ENCODE data around the gene CES2. TPM values are rescaled to one million over a fixed set of nuclear protein-coding genes. Genes with fewer than 3 reads are reported as not detected.

The CES2 gene
- total and polyA plus RNA-seq, 9 donors = 25.5 to 51.9 (median 38.9) TPM

DNA sequence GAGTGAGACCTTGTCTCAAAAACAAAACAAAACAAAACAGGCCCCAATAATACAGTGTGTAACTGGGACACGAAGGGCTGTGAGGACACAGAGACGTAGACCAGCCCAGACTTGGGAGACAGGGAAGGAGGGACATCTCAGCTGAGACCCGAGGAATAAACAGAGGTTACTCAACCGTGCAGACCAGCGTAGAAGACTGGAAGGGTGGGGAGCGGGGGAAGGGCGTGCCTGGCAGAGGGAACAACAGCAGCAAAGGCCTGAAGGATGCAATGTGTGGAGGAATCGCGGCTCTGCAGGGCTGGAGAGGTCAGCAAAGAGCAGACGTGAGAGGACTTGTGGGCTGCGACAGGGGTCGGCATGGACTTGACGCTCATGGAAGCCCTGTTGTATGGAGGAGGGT lies 41.4 kb downstream of the CES2 start:
- Histone ChIP-seq H3K4me3 (no peak overlapping the region), H3K4me1 (ENCODE audit: insufficient read depth) (no peaks in the 10 kb centered on the region), H3K27me3 (no peaks in the 10 kb centered on the region), H3K36me3 (no peaks in the 10 kb centered on the region), H3K9me3 (no peaks in the 10 kb centered on the region), H3K27ac (no peak overlapping the region)
- DNase-seq = no peak
- 58 to 61% (median 60%) methylated on average over 13 of the region's 13 CpGs for WGBS, 3 donors
- TF ChIP-seq EP300 (IDR thresholded peaks at IDR 0.05) (no peak), POLR2A (IDR thresholded peaks at IDR 0.05) (no peak)
- TF ChIP-seq, protein P1, sequence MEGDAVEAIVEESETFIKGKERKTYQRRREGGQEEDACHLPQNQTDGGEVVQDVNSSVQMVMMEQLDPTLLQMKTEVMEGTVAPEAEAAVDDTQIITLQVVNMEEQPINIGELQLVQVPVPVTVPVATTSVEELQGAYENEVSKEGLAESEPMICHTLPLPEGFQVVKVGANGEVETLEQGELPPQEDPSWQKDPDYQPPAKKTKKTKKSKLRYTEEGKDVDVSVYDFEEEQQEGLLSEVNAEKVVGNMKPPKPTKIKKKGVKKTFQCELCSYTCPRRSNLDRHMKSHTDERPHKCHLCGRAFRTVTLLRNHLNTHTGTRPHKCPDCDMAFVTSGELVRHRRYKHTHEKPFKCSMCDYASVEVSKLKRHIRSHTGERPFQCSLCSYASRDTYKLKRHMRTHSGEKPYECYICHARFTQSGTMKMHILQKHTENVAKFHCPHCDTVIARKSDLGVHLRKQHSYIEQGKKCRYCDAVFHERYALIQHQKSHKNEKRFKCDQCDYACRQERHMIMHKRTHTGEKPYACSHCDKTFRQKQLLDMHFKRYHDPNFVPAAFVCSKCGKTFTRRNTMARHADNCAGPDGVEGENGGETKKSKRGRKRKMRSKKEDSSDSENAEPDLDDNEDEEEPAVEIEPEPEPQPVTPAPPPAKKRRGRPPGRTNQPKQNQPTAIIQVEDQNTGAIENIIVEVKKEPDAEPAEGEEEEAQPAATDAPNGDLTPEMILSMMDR (IDR thresholded peaks at IDR 0.05) = no peak
- intact Hi-C loops (cut with DNase I) = loop anchor here (2.0 to 10.0 kb wide), 2 partner anchors 178 to 208 kb away; partner anchors contain the start of gene MATCAP1 (in 1 of the 4)

GRCh38 chr16:66977341-66978113 lies 42.2 kb downstream of the CES2 start:
- no peak for TF ChIP-seq EP300 (IDR thresholded peaks at IDR 0.05)
- TF ChIP-seq, protein P1 (IDR thresholded peaks at IDR 0.05) = peak; percentile 75 to 99 (median 97)
- TF ChIP-seq POLR2A (IDR thresholded peaks at IDR 0.05) = peak; percentile 34
- Histone ChIP-seq H3K36me3 (no peaks in the 10 kb centered on the region), H3K27ac (no peak overlapping the region), H3K27me3 (no peaks in the 10 kb centered on the region), H3K4me1 (ENCODE audit: insufficient read depth) (no peaks in the 10 kb centered on the region), H3K4me3 (no peak overlapping the region), H3K9me3 (no peaks in the 10 kb centered on the region)
- intact Hi-C loops (cut with DNase I) = loop anchor here (1.0 to 10.0 kb wide), 3 partner anchors 177 to 207 kb away; partner anchors contain the start of gene MATCAP1 (in 1 of the 4)
- 27% methylated on average over 15 of the region's 15 CpGs for WGBS, 3 donors
- DNase-seq = peak; percentile 87 to 95 (median 93)

DNA sequence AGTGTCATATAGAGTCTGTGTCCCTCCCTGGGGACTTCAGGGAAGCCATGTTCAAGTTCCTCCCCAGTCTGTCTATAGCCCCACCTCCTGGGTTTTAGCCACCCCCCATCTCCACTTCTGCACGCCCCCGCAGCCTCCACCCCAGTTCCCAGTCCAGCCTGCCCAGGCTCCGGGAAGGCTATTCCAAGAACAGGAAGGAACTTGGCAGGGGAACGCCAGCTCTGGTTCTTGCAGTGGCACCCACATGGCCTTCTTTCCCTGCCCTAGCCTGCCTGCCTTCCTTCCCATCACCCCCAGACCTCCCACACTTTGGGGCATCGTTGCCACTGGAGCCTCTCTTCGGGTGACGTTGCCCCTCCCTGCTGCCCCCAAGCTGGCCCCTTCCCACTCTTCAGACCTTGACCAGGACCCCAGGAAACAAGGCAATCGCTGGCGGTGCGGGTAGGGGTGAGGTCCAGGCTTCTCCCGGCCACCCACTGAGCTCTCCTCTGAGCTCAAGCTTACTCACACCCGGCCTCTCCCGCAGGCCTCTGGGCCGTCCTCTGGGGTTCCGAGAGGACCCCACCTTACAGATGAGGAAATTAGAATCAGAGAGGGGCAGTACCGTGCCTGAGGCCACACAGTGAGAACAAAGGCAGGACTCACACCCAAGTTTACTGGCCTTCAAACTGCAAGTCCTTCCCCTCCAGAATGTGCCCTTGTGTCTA lies 43.8 kb downstream of the CES2 start:
- Histone ChIP-seq H3K9me3 (no peaks in the 10 kb centered on the region), H3K4me3 (no peak overlapping the region), H3K27ac (no peak overlapping the region), H3K4me1 (ENCODE audit: insufficient read depth) (no peaks in the 10 kb centered on the region), H3K27me3 (no peaks in the 10 kb centered on the region), H3K36me3 (no peaks in the 10 kb centered on the region)
- intact Hi-C loops (cut with DNase I) = loop anchor here in 1 of 4 donors (10.0 kb wide), 1 partner anchor 206 kb away; the partner anchor contains the start of gene MATCAP1
- 43 to 63% (median 49%) methylated on average over 15 to 16 of the region's 16 CpGs for WGBS, 3 donors
- TF ChIP-seq, protein P1 (IDR thresholded peaks at IDR 0.05) = no peak
- TF ChIP-seq EP300 (IDR thresholded peaks at IDR 0.05) (no peak), POLR2A (IDR thresholded peaks at IDR 0.05) (no peak)
- DNase-seq = no peak

DNA sequence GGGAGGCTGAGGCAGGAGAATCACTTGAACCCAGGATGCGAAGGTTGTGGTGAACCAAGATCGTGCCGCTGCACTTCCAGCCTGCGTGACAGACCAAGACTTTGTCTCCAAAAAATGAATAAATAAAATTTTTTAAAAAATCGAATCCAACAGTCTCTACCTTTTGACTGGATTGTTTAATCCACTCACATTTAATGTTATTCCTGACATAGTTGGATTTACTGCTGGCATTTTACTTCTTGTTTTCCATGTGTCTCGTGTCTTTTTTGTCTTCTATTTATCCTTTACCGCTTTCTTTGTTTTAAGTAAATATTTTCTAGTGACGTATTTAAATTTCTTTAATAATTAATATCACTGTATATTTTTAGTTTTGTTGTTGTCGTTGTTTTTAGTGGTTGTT lies 47.7 kb downstream of the CES2 start:
- Histone ChIP-seq H3K4me1 (ENCODE audit: insufficient read depth) (no peaks in the 10 kb centered on the region), H3K27me3 (no peaks in the 10 kb centered on the region), H3K27ac (no peak overlapping the region), H3K36me3 (no peaks in the 10 kb centered on the region), H3K4me3 (no peak overlapping the region), H3K9me3 (no peaks in the 10 kb centered on the region)
- DNase-seq = no peak
- TF ChIP-seq, protein P1 (IDR thresholded peaks at IDR 0.05) = no peak
- TF ChIP-seq POLR2A (IDR thresholded peaks at IDR 0.05) = no peak
- TF ChIP-seq EP300 (IDR thresholded peaks at IDR 0.05) = no peak
- intact Hi-C loops (cut with DNase I) = no loop called here
- 94 to 95% (median 95%) methylated on average over 9 of the region's 9 CpGs for WGBS, 3 donors

Measured in ovary (tissue), 9 donors.